HL-60 (cell line): ENCODE measurements around the gene C1orf21.

ENCODE experiments used
- DNase-seq, 2 experiments: peaks; one replicate each; pipeline ENCODE4 v3.0.0-alpha.2; 2010 to 2020; ENCODE audit warnings: low read depth in 1 of 2, low spot score in 1 of 2
- H3K27ac ChIP-seq: fragments of 250-450 bp; sonication (Bioruptor Pico); replicated peaks from 2 replicates; pipeline ENCODE4 v1.5.1; 2020; ENCODE audit warnings: mild to moderate bottlenecking, moderate library complexity
- H3K27me3 ChIP-seq: fragments of 250-450 bp; sonication (Bioruptor Pico); 2 replicates; pipeline ENCODE4 v1.5.1; 2021; ENCODE audit warnings: mild to moderate bottlenecking, moderate library complexity; ENCODE audit not compliant: insufficient read depth, poor library complexity, severe bottlenecking
- H3K4me3 ChIP-seq: replicated peaks from 2 replicates; pipeline ENCODE4 v1.5.1; 2011; ENCODE audit warnings: mild to moderate bottlenecking, control low read depth, low read length; ENCODE audit not compliant: insufficient read depth
- GABPA ChIP-seq: IDR thresholded peaks from 2 replicates; pipeline ENCODE4 v1.6.1; 2012; ENCODE audit warnings: low read depth
- POLR2AphosphoS5 ChIP-seq: IDR thresholded peaks from 2 replicates; pipeline ENCODE4 v1.6.1; 2012; ENCODE audit warnings: low read depth
- SPI1 ChIP-seq: IDR thresholded peaks from 2 replicates; pipeline ENCODE4 v1.6.1; 2012; ENCODE audit warnings: low read depth, mild to moderate bottlenecking, borderline replicate concordance
- TF ChIP-seq, protein P1 (sequence below): IDR thresholded peaks from one replicate; pipeline ENCODE4 v1.5.1; 2011; ENCODE audit warnings: low read length, control low read depth, inconsistent platforms; ENCODE audit not compliant: insufficient read depth
- TF ChIP-seq, protein P2 (sequence below): IDR thresholded peaks from 2 replicates; pipeline ENCODE4 v1.6.1; 2012; ENCODE audit warnings: low read depth; ENCODE audit not compliant: insufficient replicate concordance

C1orf21 gene

DNA sequence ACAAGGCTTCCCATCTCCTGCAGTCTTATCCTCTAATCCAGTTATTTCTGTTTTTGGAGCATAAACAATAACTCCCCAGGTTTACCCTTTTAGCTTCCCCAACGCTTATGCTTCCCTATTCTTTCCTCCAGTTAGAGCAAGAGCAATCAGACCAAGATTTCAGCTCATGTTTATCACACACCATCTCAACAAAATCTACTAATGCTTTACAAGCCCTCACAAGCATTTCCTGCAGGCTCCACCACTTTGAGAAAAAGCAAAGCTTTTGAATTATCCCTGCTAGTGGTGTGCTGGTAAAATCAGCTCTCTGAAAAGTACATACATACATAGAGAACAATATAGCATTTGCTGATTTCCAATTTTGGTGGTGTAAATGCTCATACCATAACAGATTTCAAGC is 275.0 kb downstream of the C1orf21 start:
- H3K4me3 ChIP-seq, result no peak overlapping the region
- H3K27ac ChIP-seq, result no peak overlapping the region
- DNase-seq, result no peak
- no peaks in the 10 kb centered on the region for H3K27me3 ChIP-seq
- TF ChIP-seq, protein P1, sequence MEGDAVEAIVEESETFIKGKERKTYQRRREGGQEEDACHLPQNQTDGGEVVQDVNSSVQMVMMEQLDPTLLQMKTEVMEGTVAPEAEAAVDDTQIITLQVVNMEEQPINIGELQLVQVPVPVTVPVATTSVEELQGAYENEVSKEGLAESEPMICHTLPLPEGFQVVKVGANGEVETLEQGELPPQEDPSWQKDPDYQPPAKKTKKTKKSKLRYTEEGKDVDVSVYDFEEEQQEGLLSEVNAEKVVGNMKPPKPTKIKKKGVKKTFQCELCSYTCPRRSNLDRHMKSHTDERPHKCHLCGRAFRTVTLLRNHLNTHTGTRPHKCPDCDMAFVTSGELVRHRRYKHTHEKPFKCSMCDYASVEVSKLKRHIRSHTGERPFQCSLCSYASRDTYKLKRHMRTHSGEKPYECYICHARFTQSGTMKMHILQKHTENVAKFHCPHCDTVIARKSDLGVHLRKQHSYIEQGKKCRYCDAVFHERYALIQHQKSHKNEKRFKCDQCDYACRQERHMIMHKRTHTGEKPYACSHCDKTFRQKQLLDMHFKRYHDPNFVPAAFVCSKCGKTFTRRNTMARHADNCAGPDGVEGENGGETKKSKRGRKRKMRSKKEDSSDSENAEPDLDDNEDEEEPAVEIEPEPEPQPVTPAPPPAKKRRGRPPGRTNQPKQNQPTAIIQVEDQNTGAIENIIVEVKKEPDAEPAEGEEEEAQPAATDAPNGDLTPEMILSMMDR, result no peak
- TF ChIP-seq POLR2AphosphoS5 (no peak), SPI1 (no peak), GABPA (no peak)

DNA sequence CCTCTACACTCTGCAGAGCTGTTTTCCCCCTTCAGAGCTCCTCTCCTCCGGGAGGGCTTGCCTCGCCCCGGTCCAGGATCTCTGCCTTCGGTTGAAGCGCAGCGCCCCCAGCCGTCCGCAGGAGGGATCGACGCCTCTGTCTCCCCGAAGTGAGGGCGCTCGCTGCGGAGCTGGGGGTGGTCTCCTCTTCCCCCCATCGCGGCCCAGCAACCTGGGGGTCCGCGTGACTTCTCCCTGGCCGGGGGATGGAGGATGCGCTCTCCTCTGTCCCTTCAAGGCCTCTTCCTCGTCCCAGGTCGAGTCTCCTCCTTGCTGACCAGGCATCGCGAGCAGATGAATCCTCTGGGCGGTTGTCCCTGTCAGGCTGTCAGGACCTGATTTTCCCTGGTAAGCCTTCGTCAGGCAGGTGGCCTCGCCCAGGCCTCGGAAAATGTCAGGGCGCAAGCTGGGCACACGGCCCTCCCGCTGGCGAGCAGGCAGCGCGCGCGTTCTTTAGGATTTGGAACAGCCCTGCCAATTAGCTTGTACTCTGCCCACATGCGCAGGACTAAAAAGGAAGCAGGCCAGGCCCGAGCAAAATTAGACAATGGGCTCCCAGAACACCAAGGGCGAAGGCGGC is 277.3 kb downstream of the C1orf21 start:
- TF ChIP-seq GABPA (no peak), POLR2AphosphoS5 (no peak), SPI1 (no peak)
- TF ChIP-seq, protein P1, result peak; percentile 72
- TF ChIP-seq, protein P2, sequence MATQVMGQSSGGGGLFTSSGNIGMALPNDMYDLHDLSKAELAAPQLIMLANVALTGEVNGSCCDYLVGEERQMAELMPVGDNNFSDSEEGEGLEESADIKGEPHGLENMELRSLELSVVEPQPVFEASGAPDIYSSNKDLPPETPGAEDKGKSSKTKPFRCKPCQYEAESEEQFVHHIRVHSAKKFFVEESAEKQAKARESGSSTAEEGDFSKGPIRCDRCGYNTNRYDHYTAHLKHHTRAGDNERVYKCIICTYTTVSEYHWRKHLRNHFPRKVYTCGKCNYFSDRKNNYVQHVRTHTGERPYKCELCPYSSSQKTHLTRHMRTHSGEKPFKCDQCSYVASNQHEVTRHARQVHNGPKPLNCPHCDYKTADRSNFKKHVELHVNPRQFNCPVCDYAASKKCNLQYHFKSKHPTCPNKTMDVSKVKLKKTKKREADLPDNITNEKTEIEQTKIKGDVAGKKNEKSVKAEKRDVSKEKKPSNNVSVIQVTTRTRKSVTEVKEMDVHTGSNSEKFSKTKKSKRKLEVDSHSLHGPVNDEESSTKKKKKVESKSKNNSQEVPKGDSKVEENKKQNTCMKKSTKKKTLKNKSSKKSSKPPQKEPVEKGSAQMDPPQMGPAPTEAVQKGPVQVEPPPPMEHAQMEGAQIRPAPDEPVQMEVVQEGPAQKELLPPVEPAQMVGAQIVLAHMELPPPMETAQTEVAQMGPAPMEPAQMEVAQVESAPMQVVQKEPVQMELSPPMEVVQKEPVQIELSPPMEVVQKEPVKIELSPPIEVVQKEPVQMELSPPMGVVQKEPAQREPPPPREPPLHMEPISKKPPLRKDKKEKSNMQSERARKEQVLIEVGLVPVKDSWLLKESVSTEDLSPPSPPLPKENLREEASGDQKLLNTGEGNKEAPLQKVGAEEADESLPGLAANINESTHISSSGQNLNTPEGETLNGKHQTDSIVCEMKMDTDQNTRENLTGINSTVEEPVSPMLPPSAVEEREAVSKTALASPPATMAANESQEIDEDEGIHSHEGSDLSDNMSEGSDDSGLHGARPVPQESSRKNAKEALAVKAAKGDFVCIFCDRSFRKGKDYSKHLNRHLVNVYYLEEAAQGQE, result no peak
- peak; percentile 12 to 45 for DNase-seq
- H3K4me3 ChIP-seq, result 0 out of 2 replicates have a peak overlapping the region, but pooled peaks have one; percentile 0

DNA sequence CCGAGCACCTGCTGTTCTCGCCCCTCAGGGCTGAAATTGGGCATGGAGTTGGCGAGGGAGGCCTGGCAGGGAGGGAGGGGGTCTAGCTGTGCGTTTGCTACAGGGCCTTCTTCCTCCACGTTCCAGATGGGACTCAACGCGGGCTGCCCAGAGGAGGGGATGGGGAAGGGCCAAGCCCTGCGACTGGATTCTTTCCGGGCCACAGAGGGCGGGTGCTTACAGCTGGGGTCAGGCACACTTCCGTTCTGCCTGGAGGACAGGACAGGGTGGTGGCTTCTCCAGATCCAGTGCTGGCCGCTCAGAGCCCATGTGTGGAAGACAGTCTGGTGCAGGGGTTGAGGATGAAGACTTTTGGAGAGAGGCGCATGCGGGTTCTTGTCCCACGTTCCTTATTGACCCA is 277.8 kb downstream of the C1orf21 start:
- no peak for DNase-seq
- TF ChIP-seq SPI1 (no peak), POLR2AphosphoS5 (no peak), GABPA (no peak)
- TF ChIP-seq, protein P1, result no peak
- TF ChIP-seq, protein P2, result no peak
- no peak overlapping the region for H3K4me3 ChIP-seq
- H3K27ac ChIP-seq, result no peak overlapping the region
- H3K27me3 ChIP-seq, result no peaks in the 10 kb centered on the region

More for the DNA sequence above, 277.3 kb downstream of the C1orf21 start:
- Histone ChIP-seq H3K27ac (no peak overlapping the region), H3K27me3 (no peaks in the 10 kb centered on the region)

DNA sequence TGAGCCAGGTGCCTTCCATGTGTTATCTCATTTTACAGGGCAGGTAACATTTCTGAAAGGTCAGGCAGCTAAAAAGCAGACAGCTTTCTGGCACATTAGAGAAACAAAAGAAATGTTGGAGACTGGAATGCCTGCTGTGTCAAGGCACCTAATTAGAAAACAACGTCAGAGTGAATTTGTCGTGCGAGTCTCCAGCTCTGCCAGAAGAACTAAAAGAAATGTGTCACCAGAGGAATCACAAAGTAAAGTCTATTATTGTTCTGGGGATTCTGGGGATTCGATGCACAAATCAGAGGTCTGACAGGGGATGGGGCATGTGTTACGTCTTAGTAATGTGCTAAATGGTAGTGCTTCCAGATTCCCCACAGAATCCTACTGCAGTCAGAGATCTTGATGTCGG is 278.5 kb downstream of the C1orf21 start:
- no peak overlapping the region for H3K4me3 ChIP-seq
- TF ChIP-seq, protein P2, result no peak
- no peak for TF ChIP-seq SPI1
- DNase-seq, result no peak
- H3K27ac ChIP-seq, result no peak overlapping the region
- no peaks in the 10 kb centered on the region for H3K27me3 ChIP-seq
